ENCODE measurements around the gene ETAA1.

The ETAA1 gene

GRCh38 chr2:67400560-67401485 is 3.7 kb downstream of the ETAA1 start:
- H3K4me1 Mint-ChIP-seq: peaks cover 20% of the 10 kb centered on the region
- no peak overlapping the region for H3K27ac Mint-ChIP-seq
- H3K27me3 Mint-ChIP-seq: no peaks in the 10 kb centered on the region
- H3K9me3 Mint-ChIP-seq: no peaks in the 10 kb centered on the region
- H3K4me3 Mint-ChIP-seq: no peak overlapping the region
- no peak for ATAC-seq
- H3K36me3 Mint-ChIP-seq: peaks cover 23% of the 10 kb centered on the region

GRCh38 chr2:67408346-67408745 is 11.2 kb downstream of the ETAA1 start:
- no peaks in the 10 kb centered on the region for H3K27me3 Mint-ChIP-seq
- H3K4me1 Mint-ChIP-seq: peaks cover 7% of the 10 kb centered on the region
- H3K9me3 Mint-ChIP-seq: no peaks in the 10 kb centered on the region
- H3K36me3 Mint-ChIP-seq: peaks cover 44% of the 10 kb centered on the region
- H3K4me3 Mint-ChIP-seq: no peak overlapping the region
- H3K27ac Mint-ChIP-seq: no peak overlapping the region
- ATAC-seq: no peak

- Mint-ChIP-seq H3K36me3 (peaks cover 16% of the 10 kb centered on the region), H3K27ac (no peak overlapping the region), H3K4me1 (no peaks in the 10 kb centered on the region), H3K4me3 (no peak overlapping the region), H3K27me3 (no peaks in the 10 kb centered on the region), H3K9me3 (no peaks in the 10 kb centered on the region)
- ATAC-seq: no peak
Measured at GRCh38 chr2:67412424-67412823, 15.3 kb downstream of the ETAA1 start.

GRCh38 chr2:67414867-67415266 is 17.7 kb downstream of the ETAA1 start:
- ATAC-seq: no peak
- Mint-ChIP-seq H3K27me3 (no peaks in the 10 kb centered on the region), H3K27ac (no peak overlapping the region), H3K4me1 (no peaks in the 10 kb centered on the region), H3K4me3 (no peak overlapping the region), H3K36me3 (peaks cover 16% of the 10 kb centered on the region), H3K9me3 (no peaks in the 10 kb centered on the region)

- no peak for ATAC-seq
- Mint-ChIP-seq H3K9me3 (no peaks in the 10 kb centered on the region), H3K27ac (no peak overlapping the region), H3K4me3 (no peak overlapping the region), H3K27me3 (no peaks in the 10 kb centered on the region), H3K36me3 (peaks cover 12% of the 10 kb centered on the region), H3K4me1 (no peaks in the 10 kb centered on the region)
Measured at GRCh38 chr2:67416136-67416535, 19.0 kb downstream of the ETAA1 start.

- Mint-ChIP-seq H3K4me1 (no peaks in the 10 kb centered on the region), H3K4me3 (no peak overlapping the region), H3K36me3 (no peaks in the 10 kb centered on the region), H3K9me3 (peaks cover 8% of the 10 kb centered on the region), H3K27me3 (no peaks in the 10 kb centered on the region), H3K27ac (no peak overlapping the region)
- ATAC-seq: no peak
Measured at GRCh38 chr2:67423489-67423888, 26.4 kb downstream of the ETAA1 start.

- Mint-ChIP-seq H3K27me3 (peaks cover 42% of the 10 kb centered on the region), H3K27ac (no peak overlapping the region), H3K4me1 (no peaks in the 10 kb centered on the region), H3K36me3 (peaks cover 5% of the 10 kb centered on the region), H3K4me3 (no peak overlapping the region), H3K9me3 (peaks cover 9% of the 10 kb centered on the region)
- no peak for ATAC-seq
Measured at GRCh38 chr2:67436221-67436620, 39.1 kb downstream of the ETAA1 start.

- H3K27me3 Mint-ChIP-seq: peaks cover 35% of the 10 kb centered on the region
- no peaks in the 10 kb centered on the region for H3K4me1 Mint-ChIP-seq
- ATAC-seq: no peak
- H3K27ac Mint-ChIP-seq: no peak overlapping the region
- H3K9me3 Mint-ChIP-seq: peaks cover 6% of the 10 kb centered on the region
- peaks cover 5% of the 10 kb centered on the region for H3K36me3 Mint-ChIP-seq
- no peak overlapping the region for H3K4me3 Mint-ChIP-seq
Measured at GRCh38 chr2:67437114-67437513, 40.0 kb downstream of the ETAA1 start.

- H3K27me3 Mint-ChIP-seq: peaks cover 23% of the 10 kb centered on the region
- H3K4me3 Mint-ChIP-seq: no peak overlapping the region
- no peak overlapping the region for H3K27ac Mint-ChIP-seq
- H3K9me3 Mint-ChIP-seq: no peaks in the 10 kb centered on the region
- no peaks in the 10 kb centered on the region for H3K4me1 Mint-ChIP-seq
- no peak for ATAC-seq
- no peaks in the 10 kb centered on the region for H3K36me3 Mint-ChIP-seq
Measured at GRCh38 chr2:67438337-67438736, 41.2 kb downstream of the ETAA1 start.

GRCh38 chr2:67445652-67446268 is 48.6 kb downstream of the ETAA1 start:
- Mint-ChIP-seq H3K36me3 (no peaks in the 10 kb centered on the region), H3K27ac (no peak overlapping the region), H3K9me3 (no peaks in the 10 kb centered on the region), H3K4me1 (no peaks in the 10 kb centered on the region), H3K27me3 (no peaks in the 10 kb centered on the region), H3K4me3 (no peak overlapping the region)
- no peak for ATAC-seq

GRCh38 chr2:67446491-67446911 is 49.4 kb downstream of the ETAA1 start:
- Mint-ChIP-seq H3K9me3 (no peaks in the 10 kb centered on the region), H3K27ac (no peak overlapping the region), H3K36me3 (no peaks in the 10 kb centered on the region), H3K4me1 (no peaks in the 10 kb centered on the region), H3K27me3 (no peaks in the 10 kb centered on the region), H3K4me3 (no peak overlapping the region)
- no peak for ATAC-seq

- peak; percentile 18 for ATAC-seq
- no peak overlapping the region for H3K4me3 Mint-ChIP-seq
- H3K27ac Mint-ChIP-seq: no peak overlapping the region
- H3K9me3 Mint-ChIP-seq: no peaks in the 10 kb centered on the region
- no peaks in the 10 kb centered on the region for H3K4me1 Mint-ChIP-seq
- H3K27me3 Mint-ChIP-seq: peaks cover 3% of the 10 kb centered on the region
- no peaks in the 10 kb centered on the region for H3K36me3 Mint-ChIP-seq
Measured at GRCh38 chr2:67448648-67449047, 51.5 kb downstream of the ETAA1 start.

GRCh38 chr2:67451086-67451832 is 54.1 kb downstream of the ETAA1 start:
- H3K27me3 Mint-ChIP-seq: peaks cover 9% of the 10 kb centered on the region
- H3K4me3 Mint-ChIP-seq: no peak overlapping the region
- H3K36me3 Mint-ChIP-seq: no peaks in the 10 kb centered on the region
- no peak overlapping the region for H3K27ac Mint-ChIP-seq
- no peaks in the 10 kb centered on the region for H3K9me3 Mint-ChIP-seq
- no peaks in the 10 kb centered on the region for H3K4me1 Mint-ChIP-seq
- no peak for ATAC-seq

GRCh38 chr2:67453310-67453709 is 56.2 kb downstream of the ETAA1 start:
- H3K9me3 Mint-ChIP-seq: no peaks in the 10 kb centered on the region

More at GRCh38 chr2:67453310-67453709, 56.2 kb downstream of the ETAA1 start:
- Mint-ChIP-seq H3K4me1 (no peaks in the 10 kb centered on the region), H3K27ac (no peak overlapping the region), H3K4me3 (no peak overlapping the region), H3K27me3 (peaks cover 9% of the 10 kb centered on the region), H3K36me3 (no peaks in the 10 kb centered on the region)
- no peak for ATAC-seq

Measured in stimulated activated memory B cell treated with anti-CD40 and anti-IgM and Interleukin-4, amounts not matched to agents 10 μg/mL and 1 μg/mL and 100 μg/mL, for 72 hours (primary cell).